Natural killer cell (primary cell): ENCODE results near the gene EXOC3L1. TPM values are rescaled to one million over a fixed set of nuclear protein-coding genes. Genes with fewer than 3 reads are reported as not detected.

Experiments used
- ATAC-seq, 3 donors: fragments of 150-1000 bp in 2 of 3; fragments of 200-7000 bp in 1 of 3; cut with Tn5 transposase; 1 replicate in 1 of 3; 2 replicates in 2 of 3; pipeline ENCODE4 v1.10.0; 2021; ENCODE audit warnings: mild to moderate bottlenecking in 2 of 3, moderate library complexity in 2 of 3
- DNase-seq, 2 donors: peaks; one replicate each; pipeline versions ENCODE4 v3.0.0 to v3.0.0-alpha.2; 2013 to 2021; ENCODE audit warnings: mixed read lengths in 1 of 2
- H3K27ac ChIP-seq: one replicate; pipeline ENCODE4 v1.5.1; 2013; ENCODE audit warnings: mild to moderate bottlenecking, low read length
- H3K27me3 ChIP-seq: one replicate; pipeline ENCODE4 v1.6.1; 2013; ENCODE audit warnings: low read length; ENCODE audit not compliant: control insufficient read depth, insufficient read depth
- H3K36me3 ChIP-seq: one replicate; pipeline ENCODE4 v1.6.1; 2013; ENCODE audit warnings: low read length; ENCODE audit not compliant: control insufficient read depth, insufficient read depth
- H3K4me1 ChIP-seq: one replicate; pipeline ENCODE4 v1.6.1; 2013; ENCODE audit warnings: low read length; ENCODE audit not compliant: control insufficient read depth, insufficient read depth
- H3K4me3 ChIP-seq: one replicate; pipeline ENCODE4 v1.5.1; 2013; ENCODE audit warnings: low read length
- H3K9me3 ChIP-seq: one replicate; pipeline ENCODE4 v1.6.1; 2013; ENCODE audit warnings: low read length; ENCODE audit not compliant: control insufficient read depth, insufficient read depth
- H3K27ac Mint-ChIP-seq, 2 donors: one replicate each; pipeline ENCODE4 v1.8.0; 2022; ENCODE audit warnings: mild to moderate bottlenecking in 2 of 2, mixed read lengths in 2 of 2, moderate library complexity in 1 of 2
- H3K27me3 Mint-ChIP-seq, 2 donors: one replicate each; pipeline ENCODE4 v1.8.0; 2022; ENCODE audit warnings: low read depth in 2 of 2, mixed read lengths in 2 of 2
- H3K36me3 Mint-ChIP-seq: one replicate; pipeline ENCODE4 v1.8.0; 2022; ENCODE audit warnings: mixed read lengths
- H3K4me1 Mint-ChIP-seq, 2 donors: one replicate each; pipeline ENCODE4 v1.8.0; 2022; ENCODE audit warnings: mixed read lengths in 2 of 2
- H3K4me3 Mint-ChIP-seq: one replicate; pipeline ENCODE4 v1.8.0; 2022; ENCODE audit warnings: mild to moderate bottlenecking, moderate library complexity, mixed read lengths
- H3K9me3 Mint-ChIP-seq, 2 donors: one replicate each; pipeline ENCODE4 v1.8.0; 2022; ENCODE audit warnings: mixed read lengths in 2 of 2
- WGBS: methylation state at CpG from one replicate; pipeline ENCODE4 v1.1.7; 2013; ENCODE audit warnings: missing lambda C conversion rate; ENCODE audit not compliant: insufficient coverage; 5-methylcytosine and 5-hydroxymethylcytosine counted together
- intact Hi-C: fragments of 100-400 bp; cut with micrococcal nuclease; formaldehyde crosslinking; loops from one replicate; pipeline ENCODE4 v1.14.2; 2022
- total RNA-seq, 4 donors: library from RNA; stranded (reverse); fragments of 120-200 nt in 1 of 4; gene quantifications; one replicate each; pipeline versions ENCODE4 v1.2.3 to v1.2.4, GENCODE V29; 2013 to 2022
- TF ChIP-seq, protein P1 (sequence below): fragments of 200-600 bp; IDR thresholded peaks from one replicate; pipeline ENCODE4 v1.8.0; 2022; ENCODE audit warnings: antibody characterized with exemption

Gene EXOC3L1
- total RNA-seq, 3 donors from 2014 or later (not counting 1 experiment from before 2014, with no cell fraction given), result not detected

DNA sequence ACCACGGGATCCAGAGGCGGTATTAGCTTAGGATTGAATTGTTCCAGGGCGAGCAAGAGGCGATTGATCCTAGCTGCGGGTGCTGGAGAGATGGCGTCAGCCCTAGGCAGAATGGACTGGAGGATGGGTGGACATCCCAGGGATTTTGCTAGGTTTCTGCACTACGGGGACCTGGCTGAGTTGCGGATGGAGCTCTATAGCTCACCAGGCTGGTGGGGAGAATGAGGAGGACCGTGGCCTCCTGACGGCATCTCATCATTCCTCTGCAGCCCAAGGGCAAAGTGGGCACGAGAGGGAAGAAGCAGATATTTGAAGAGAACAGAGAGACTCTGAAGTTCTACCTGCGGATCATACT is 37.6 kb upstream of the EXOC3L1 start:
- H3K27ac ChIP-seq, result peak overlapping the region; percentile 80
- H3K36me3 ChIP-seq, result peaks cover 31% of the 10 kb centered on the region
- peaks cover 26% of the 10 kb centered on the region for H3K4me1 ChIP-seq
- ATAC-seq (no peak), DNase-seq (no peak)
- Mint-ChIP-seq H3K27ac (peak overlapping the region; percentile 96 to 99), H3K4me1 (peaks cover 28 to 29% of the 10 kb centered on the region in 2 donors), H3K27me3 (no peaks in the 10 kb centered on the region), H3K36me3 (no peaks in the 10 kb centered on the region), H3K4me3 (peak overlapping the region; percentile 100), H3K9me3 (no peaks in the 10 kb centered on the region)
- peak overlapping the region; percentile 100 for H3K4me3 ChIP-seq
- intact Hi-C loops, result loop anchor here (1.0 to 2.0 kb wide), 3 partner anchors 20 to 43 kb away; partner anchors contain the start of genes E2F4 and FHOD1
- no peaks in the 10 kb centered on the region for H3K27me3 ChIP-seq
- WGBS, result 15% methylated on average over 12 of the region's 12 CpGs
- TF ChIP-seq, protein P1, sequence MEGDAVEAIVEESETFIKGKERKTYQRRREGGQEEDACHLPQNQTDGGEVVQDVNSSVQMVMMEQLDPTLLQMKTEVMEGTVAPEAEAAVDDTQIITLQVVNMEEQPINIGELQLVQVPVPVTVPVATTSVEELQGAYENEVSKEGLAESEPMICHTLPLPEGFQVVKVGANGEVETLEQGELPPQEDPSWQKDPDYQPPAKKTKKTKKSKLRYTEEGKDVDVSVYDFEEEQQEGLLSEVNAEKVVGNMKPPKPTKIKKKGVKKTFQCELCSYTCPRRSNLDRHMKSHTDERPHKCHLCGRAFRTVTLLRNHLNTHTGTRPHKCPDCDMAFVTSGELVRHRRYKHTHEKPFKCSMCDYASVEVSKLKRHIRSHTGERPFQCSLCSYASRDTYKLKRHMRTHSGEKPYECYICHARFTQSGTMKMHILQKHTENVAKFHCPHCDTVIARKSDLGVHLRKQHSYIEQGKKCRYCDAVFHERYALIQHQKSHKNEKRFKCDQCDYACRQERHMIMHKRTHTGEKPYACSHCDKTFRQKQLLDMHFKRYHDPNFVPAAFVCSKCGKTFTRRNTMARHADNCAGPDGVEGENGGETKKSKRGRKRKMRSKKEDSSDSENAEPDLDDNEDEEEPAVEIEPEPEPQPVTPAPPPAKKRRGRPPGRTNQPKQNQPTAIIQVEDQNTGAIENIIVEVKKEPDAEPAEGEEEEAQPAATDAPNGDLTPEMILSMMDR, result no peak
- H3K9me3 ChIP-seq, result no peaks in the 10 kb centered on the region

GRCh38 chr16:67226804-67227566 is 37.0 kb upstream of the EXOC3L1 start, which contains the start of gene TMEM208:
Gene TMEM208, plus strand, starts transcription at chr16:67227130. Its CDS starts 89 bp downstream, at chr16:67227219.
- Mint-ChIP-seq H3K4me3 (peak within 1 kb of the TSS; percentile 100), H3K27me3 (no peaks in the 10 kb centered on the region), H3K9me3 (no peaks in the 10 kb centered on the region), H3K4me1 (peaks cover 28 to 29% of the 10 kb centered on the region in 2 donors), H3K27ac (peak within 1 kb of the TSS; percentile 96 to 99), H3K36me3 (no peaks in the 10 kb centered on the region)
- Histone ChIP-seq H3K27ac (peak within 1 kb of the TSS; percentile 80), H3K4me1 (peaks cover 26% of the 10 kb centered on the region), H3K36me3 (peaks cover 31% of the 10 kb centered on the region), H3K27me3 (no peaks in the 10 kb centered on the region), H3K4me3 (peak within 1 kb of the TSS; percentile 100), H3K9me3 (no peaks in the 10 kb centered on the region)
- under 1% methylated on average over 46 of the region's 46 CpGs for WGBS
- intact Hi-C loops, result loop anchor here (1.0 to 2.0 kb wide), 3 partner anchors 20 to 42 kb away; partner anchors contain the start of genes E2F4 and FHOD1
- ATAC-seq (peak; percentile 97 to 99 (median 97)), DNase-seq (peak; percentile 99)
- TF ChIP-seq, protein P1, result peak; percentile 17

DNA sequence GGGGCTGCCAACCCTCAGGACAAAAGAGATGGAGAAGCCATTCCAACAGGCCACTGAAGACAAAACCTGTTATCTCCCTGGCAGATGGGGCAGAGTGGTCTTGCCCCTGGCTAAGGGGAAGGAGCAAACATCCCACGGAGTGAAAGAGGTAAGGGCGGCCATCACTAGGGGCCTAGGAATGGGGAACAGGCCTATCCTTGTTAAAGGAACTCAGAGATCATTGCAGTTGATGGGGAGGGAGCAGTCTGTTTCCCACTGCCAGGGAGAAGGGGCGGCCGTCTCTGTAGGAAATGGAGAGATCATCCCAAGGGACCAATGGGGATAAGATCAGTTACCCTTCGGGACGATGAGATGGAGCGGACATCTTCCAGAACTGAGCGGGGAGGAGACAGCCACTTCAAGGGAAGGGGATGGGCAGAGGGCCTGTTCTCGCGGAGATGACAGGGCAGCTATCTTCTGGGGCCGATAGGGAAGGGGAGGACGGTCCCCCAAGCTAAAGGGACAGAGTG is 36.4 kb upstream of the EXOC3L1 start:
- Mint-ChIP-seq H3K4me1 (peaks cover 28 to 29% of the 10 kb centered on the region in 2 donors), H3K36me3 (no peaks in the 10 kb centered on the region)

More for the DNA sequence above, 36.4 kb upstream of the EXOC3L1 start:
- H3K9me3 ChIP-seq, result no peaks in the 10 kb centered on the region
- no peak for ATAC-seq
- Mint-ChIP-seq H3K9me3 (no peaks in the 10 kb centered on the region), H3K27ac (peak overlapping the region; percentile 96 to 99), H3K27me3 (no peaks in the 10 kb centered on the region), H3K4me3 (peak overlapping the region; percentile 100)
- peak overlapping the region; percentile 100 for H3K4me3 ChIP-seq
- 13% methylated on average over 12 of the region's 12 CpGs for WGBS
- intact Hi-C loops, result loop anchor here (2.0 kb wide), 2 partner anchors 34 to 42 kb away; partner anchors contain the start of gene E2F4
- no peak for DNase-seq
- H3K27me3 ChIP-seq, result no peaks in the 10 kb centered on the region
- peak overlapping the region; percentile 80 for H3K27ac ChIP-seq
- H3K4me1 ChIP-seq, result peaks cover 26% of the 10 kb centered on the region
- H3K36me3 ChIP-seq, result peaks cover 26% of the 10 kb centered on the region
- TF ChIP-seq, protein P1, result no peak
